Hematopoietic multipotent progenitor cell treated with erythropoietin and hydrocortisone succinate and interleukin-3 and kit ligand, for 6 days (in vitro differentiated cells): ENCODE measurements around the gene FAT1.

ENCODE experiments used
- DNase-seq: peaks from one replicate; pipeline ENCODE4 v3.0.0-alpha.2; 2015

Gene FAT1

DNA sequence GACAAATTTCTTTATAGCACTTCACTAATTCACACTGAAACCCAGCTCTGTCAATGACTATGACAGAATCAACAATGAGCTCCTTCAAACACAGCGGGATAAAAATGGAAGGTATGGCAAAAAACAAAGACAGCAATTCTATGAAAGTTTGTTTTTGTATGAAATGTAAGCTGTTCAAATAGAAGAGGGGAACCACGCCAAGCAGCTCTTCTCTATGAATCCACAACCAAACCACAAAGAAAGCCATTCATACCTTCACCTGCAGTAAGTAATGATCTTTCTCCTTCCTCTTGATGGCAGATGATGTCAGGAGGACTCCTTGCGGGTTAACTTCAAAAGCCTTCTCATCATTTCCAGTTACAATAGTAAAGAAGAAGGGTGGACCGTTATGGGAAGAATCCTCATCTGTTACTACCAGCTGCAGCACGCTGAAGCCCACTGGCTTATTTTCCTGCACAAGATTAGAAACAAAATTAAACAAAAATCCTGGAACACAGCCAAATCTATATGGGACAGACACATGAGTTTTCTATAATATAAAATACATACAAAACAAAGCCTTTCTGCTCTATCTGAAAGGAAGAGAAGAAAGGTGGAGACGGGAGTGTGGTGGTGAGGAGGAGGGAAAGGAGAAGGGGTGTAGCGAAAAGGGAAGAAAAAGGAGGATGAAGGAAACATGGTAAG lies 119.4 kb downstream of the FAT1 start:
- DNase-seq, result no peak

DNA sequence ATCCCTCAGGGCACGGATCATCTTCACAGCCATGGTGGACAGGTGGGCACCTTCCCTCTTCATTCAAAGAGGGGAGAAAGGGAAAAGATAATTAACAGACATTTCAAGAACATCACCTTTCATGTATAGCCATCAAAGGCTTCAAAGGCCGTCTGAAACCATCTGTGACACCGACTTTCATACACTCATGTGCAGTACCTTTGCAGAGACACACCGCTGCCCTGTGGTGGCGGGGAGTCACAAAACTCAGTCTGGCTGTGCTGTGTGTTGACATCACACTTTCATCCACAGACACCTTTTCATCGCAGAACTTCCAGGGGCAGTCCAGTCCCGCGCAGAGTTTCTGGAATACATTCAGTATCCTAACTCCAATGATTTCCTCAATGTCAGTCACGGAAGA lies 120.7 kb downstream of the FAT1 start:
- DNase-seq, result no peak

DNA sequence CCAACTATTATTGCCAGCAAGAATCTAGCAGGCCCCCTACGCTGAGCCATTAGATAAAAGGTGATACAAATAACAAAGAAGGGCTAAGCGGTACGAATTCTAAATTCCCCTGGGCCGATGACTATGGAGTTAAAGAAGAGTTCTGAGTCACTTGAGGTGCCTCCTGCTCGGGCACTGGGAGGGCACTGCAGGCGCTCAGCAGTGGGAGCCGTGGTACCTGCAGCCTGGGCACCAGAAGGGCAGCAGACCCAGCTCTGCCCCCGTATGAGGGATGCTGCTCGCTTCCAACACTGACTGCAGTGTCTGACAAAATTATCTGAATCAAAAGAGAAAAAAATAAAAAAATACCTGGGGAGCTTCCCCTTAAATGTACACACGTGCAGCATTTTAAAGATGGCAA lies 124.2 kb downstream of the FAT1 start:
- no peak for DNase-seq

DNA sequence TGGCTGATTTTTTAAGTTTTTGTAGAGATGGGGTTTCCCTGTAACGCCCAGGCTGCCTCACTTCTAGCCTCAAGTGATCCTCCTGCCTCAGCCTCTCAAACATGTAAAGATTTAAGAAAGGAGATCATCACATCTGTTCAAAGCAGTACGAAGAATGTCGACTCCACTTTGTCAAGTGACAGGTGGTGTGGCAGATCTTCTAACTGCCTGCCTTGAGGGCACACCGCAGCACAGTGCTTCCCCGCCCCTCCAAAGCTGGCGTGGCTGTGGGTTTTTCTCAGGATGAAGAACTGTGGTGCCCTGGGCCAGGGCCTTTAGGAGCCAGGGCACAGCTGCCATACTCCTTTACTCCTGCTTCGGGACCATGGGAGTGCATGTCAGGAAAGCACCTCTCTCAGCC lies 125.0 kb downstream of the FAT1 start:
- no peak for DNase-seq

DNA sequence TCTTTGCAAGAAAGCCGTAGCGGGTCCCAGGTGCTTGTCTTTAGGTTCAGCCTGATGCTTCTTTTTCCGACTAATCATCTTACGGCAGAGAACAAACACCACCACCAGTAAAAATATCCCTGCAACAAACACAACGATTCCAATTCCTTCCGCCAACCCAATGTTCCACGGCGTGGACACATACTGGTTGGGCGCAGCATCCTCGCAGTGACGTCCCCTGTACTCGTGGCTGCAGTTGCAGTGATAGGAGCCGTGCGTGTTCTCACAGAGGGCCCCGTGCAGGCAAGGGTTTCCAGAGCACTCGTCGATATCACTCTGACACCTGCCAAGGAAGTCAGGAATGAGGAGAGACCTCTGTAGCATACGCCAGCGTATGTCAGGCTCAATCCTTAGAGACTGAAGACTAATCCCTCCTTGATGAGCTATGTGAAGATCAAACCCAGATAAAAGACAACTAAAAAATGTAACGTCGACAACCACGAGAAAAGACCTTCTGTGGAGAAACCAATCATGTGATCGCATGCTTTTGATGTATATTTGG lies 126.7 kb downstream of the FAT1 start:
- DNase-seq, result no peak

DNA sequence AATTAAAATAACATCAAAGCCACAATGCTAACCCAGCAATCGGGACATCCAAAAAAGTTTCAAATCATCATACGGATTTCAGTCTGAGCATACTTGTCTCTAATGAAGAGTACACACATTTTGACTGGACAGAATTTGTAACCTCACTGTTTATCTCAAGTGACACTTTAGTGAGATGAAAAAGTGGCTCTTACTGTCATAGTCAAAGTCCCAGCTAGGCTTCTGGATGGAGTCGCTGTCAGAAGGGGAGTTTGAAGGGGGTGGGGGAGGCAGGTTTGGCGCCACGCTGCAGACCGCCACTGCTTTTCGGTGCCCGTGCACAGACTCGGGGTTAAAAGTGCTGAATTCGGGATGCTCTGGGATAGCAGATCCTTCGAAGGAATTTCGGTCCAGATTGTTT lies 127.3 kb downstream of the FAT1 start:
- DNase-seq, result no peak

DNA sequence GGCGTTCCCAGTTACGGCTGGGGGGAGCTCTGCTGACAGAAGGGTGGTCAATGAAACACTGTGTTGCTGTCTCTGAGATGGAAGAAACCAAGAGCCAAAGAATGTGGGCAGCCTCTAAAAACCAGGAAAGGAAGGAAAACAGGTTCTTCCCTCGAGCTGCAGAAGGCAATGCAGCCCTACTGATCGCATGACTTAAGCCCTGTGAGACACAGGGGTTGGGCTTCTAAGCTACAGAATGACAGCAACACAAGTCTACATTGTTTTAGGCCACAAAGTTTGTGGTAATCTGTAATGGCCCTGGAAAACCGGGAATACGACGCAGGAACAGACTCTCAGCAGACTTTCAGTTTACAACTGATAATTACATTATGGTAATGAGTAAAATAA lies 130.1 kb downstream of the FAT1 start:
- DNase-seq, result no peak

DNA sequence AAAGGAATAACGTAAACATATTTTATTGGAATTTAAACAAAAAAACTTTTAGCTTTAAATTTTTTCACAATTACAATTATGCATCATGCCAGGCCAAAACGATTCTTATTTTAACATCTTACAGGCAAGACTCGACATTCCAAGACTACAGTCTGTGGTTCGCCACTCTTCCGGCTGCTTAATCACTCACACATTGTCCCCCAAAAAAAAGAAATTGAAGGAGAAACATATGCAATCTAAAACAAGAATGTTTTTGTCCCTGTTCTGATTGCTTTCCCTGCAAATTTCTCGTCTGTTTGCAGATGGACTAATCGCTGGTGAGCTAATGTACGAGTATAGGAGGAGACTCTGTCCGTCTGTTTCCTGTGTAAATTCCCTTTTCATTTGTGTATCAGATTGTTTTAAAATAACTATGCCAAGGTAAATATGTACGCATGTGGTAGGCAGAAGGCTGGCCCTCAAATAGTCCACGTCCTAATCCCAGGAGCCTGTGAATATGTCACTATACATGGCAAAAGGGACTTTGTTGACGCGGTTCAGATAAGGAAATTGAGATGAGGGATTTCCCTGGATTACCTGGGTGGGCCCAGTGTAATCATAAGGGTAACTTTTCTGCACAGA lies 130.6 kb downstream of the FAT1 start:
- DNase-seq, result no peak

DNA sequence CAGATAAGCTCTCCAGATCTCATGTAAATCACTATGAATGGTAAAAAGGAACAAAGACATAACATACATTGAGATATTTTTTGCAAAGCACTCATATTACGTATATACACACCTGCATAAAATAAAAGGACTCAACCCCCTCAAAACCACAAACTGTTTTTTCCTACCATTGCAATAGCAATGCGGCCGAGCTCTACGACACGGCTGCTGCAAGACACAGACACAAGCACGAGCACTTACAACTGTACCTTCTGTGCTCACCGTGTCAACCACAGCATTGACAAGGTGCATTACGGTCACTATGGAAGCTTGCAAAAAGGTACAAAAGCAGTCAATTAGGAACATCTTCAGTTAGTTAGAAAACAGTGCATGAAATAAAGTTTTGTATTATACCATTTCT lies 131.2 kb downstream of the FAT1 start:
- no peak for DNase-seq

DNA sequence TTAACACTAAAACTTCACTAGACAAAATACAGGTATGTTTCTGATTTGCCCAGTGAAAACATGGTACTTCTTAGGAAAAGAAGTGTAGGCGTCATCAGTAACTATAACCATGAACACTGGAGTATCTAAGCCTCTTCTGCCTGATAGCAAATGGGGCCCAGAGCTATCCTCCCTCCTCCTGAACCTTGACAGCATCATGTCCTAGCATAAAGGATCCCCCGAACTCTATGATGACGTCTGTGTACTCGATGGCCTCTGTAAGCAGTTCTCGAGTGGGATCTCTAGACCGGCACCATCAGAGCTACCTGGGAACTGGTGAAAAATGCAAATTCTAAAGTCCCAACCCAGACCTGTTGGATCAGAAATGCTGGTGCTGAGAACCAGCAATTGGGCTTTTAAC lies 132.0 kb downstream of the FAT1 start:
- DNase-seq, result no peak

DNA sequence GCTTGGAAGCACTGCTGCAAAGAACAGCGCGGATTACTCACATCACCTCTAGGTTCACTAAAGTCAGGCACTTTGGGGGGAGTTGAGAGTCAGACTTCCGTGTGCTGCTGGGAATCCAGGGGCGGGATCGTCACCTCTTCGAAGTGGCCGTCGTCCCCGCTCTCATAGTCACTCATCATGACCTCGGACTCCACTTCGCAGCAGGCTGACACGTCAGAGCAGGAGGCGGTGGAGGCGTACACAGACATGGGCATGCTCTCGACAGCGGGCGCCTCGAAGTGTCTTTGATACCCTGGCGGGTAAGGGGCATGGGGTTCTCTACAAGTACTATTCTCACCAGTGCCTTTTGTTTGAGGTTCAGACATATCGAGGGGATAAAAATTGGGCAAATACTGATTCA lies 135.2 kb downstream of the FAT1 start:
- DNase-seq, result no peak

DNA sequence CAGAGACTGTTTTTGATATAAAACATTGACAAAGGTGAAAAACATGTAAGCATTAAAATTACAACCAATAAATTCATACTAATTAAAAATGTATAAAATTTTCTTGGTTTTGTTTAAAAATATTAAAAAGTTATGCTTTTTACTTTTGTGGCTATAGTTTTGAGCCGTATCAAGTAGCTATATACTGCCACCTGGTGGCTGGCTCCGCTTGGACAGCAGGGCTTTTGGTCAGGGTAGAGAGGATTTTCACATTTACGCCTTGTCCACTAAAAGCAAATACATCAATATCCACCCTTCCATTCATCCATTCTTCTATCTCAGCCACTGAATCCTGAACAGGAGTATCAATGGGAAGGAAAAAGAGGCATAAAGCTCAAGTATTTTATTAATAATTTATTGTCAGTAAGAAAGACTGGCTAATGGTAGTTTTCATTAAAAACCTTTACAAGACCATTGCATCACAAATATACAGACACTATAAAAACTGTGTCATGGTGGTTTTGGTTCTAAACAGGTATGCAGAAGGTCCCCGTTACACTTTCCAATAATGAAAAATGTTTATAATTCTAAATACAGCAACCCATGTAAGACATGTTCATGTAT lies 136.1 kb downstream of the FAT1 start:
- peak; percentile 71 for DNase-seq

DNA sequence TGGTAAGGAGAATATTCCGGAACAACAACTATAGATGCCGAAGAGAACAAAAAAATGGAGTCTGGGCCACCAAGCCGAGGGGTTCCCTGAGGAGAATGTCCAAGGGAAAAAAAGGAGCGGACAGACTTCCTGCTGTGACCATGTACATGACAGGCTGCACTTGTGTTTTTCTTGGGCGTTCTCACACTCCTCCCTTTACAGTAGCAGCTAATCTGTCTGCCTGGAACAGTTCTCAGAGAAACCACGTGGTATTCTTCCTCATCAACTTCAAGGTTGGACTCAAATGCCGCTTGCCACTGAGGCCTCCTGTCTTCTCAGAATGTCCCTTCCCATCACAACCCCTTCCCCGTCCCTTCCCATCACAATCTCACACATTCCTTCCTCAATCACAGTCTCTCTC lies 137.5 kb downstream of the FAT1 start:
- DNase-seq, result no peak

DNA sequence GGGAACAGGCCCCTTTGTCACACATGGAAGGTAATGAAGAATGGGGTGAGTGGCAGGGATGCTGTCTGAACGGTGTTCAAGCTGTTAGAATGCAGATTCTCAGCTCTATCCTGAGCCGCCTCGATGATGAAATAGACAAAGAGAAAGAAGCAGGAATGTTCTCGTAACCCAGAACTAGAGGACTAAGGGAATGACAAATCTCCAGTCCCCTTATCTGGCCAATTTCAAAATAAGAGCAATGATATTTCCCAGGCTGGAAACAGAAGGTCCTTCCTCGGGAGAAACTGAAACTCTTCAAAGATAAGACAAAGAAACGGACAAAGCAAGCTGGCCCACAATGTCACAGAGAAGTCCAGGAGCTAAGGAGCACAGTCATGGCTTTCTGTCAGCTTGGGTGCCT lies 138.7 kb downstream of the FAT1 start:
- no peak for DNase-seq

DNA sequence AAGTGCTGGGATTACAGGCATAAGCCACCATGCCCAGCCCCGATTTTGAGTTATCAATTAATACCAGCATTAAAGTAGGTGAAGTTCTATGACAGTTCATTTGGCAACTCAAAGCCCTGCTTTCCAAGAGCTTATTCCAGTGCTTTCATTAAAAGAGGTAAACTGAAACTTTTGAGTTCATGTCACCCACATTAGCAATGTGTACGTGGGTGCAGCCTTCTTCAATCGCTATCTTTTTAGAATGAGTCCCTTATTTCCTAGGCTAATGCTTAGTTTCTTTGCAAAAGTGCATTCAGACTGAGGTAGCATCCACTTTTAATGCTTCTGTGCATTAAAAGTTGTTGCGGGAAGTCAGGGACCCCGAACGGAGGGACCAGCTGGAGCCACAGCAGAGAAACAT lies 142.2 kb downstream of the FAT1 start:
- DNase-seq, result no peak

DNA sequence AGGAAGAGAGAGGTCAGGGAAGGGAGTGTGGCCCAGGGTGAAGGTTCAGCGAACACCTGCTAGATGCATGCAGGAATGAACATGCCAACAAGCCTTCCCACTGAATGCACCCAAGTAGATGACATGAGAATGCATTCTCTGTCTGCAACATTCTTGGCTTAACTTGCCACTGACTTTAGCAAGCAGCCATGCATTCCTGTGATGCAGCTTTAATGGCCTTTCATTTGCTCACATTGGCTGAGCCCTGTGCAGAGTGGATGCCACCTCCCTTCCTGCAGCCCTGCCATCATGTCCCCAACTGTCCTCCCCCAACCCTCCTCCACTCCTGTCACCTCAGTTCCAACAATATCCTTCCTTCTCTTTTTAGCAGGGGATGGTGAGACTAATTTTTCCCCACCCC lies 143.0 kb downstream of the FAT1 start:
- no peak for DNase-seq

DNA sequence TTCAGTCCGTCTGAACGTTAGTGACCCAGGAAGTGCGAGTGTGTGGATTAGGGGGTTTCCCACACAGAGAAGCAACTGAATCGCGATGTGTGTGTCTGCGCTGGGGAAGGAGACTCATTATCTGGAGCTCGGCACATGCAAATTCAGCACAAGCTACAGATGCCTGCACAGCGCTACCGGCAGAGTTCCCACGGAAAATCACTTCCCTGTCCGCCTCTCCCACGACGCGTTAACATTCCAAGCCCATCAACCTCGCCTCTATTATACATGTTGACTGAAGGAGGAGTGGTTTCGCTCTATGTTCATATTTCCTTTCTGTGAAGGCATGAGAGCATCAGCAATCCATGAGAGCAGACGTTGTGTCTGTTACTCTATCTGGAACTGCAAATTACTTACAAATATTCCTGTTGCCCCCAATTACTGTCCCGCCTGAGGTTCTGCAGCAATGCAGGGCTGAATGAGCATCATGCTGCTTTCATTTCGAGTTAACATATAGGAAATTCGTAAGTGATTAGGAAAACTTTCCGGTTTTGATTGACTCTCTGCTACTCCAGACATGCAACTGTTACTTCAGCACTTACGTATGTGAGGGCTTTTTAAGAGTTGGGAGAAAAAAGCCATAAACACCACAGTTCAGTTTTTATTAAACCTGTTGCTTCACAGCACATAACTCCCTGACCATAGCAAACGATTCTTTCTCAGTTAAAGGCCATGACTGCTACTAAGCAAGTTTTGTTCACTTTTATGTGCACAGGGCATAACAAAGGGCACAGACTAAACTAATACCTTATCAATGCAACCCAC lies 153.3 kb downstream of the FAT1 start:
- no peak for DNase-seq

DNA sequence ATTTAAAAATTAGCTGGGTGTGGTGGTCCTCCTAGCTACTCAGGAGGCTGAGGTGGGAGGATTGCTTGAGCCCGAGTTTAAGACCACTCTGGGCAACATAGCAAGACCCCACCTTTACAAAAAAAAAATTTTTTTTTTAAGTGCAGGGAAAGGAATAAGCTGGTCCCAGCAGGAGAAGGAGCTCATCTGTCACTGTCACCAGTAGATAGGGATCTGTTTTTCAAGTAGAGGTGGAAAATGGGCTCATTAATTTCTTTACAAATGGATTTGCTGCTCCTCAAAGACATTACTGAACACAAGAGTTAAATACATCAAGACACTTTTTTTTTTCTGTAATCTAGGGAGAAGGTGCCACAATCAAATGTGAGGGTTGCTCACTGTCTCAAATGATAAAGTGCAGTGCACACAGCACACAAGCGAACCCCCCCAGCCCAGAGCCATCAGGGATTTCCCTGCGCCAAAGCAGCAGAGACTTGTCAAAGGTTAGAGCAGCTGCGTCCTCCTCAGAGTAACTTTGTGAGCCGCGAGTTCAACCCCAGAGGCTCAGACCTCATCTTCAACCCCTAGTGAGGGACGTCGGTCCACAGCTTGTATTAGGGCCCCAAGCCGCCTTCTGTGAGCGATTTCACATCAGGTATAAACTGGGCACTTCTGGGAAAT lies 154.0 kb downstream of the FAT1 start:
- DNase-seq, result no peak

DNA sequence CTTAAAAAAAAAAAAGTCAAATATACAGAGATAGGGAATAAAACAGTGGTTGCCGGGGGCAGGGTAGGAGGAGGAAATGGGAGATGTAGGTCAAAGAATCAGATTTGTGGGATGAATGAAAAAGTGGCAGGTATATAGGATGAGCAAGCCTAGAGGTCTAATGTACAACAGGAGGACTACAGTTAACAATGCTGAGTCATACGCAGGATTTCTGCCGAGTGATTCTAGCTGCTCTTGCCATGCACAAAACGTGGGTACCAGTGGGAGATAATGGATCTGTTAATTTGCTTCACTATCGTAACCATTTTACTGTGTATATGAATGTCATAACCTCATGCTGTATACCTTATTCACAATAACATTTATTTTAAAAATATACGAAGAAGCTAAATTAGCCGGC lies 157.6 kb downstream of the FAT1 start:
- DNase-seq, result no peak

DNA sequence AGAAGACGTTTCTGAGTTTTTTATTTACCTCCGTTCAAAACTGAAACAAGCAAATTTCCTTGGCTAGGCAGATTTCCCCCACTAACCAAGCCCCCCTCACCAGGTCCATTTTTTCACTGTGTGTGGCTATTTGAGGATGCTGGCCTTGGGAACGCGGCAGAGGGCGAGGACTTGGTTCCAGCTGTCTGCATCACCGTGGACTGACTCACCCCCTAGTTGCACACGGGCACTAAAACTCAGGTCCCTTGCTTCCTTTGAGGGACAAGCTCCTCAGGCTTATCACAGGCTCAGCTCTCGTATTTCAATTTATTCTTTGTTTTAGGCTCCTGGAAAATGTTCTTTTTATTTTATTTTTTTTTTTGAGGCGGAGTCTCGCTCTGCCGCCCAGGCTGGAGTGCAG lies 159.9 kb downstream of the FAT1 start:
- DNase-seq, result no peak

DNA sequence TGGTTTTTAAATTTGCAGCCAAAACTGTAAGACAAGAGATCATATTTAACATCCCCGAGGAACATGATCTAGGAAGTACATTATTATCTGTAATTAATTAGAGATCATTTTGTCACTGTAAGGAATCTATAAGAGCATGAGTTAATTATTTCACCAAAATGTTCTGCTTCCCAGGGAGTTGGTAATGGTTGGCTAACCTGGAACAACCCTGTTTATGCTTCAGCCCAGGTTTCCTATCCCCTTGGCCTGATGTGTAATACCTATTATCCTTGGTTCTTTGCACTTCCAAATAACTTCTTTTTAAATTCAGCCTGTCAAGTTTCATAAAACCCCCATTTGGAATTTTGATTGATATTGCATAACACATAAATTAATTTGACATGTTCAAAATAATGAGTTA lies 161.9 kb downstream of the FAT1 start:
- no peak for DNase-seq

DNA sequence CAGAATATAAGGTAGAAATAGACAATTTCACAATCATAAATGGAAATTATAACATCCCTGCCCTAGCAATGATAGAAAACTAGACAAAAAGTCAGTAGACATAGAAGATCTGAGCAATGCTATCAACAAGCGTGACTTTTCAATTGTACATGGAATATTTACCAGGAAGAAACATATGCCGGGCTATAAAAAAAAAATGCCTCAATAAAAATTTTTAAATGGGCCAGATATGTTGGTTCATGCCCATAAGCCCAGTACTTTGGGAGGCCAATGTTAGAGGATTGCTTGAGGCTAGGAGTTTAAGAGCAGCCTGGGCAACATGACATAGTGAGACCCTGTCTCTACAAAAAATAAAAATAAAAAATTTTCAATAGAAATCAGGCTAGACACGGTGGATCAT lies 163.0 kb downstream of the FAT1 start:
- no peak for DNase-seq

DNA sequence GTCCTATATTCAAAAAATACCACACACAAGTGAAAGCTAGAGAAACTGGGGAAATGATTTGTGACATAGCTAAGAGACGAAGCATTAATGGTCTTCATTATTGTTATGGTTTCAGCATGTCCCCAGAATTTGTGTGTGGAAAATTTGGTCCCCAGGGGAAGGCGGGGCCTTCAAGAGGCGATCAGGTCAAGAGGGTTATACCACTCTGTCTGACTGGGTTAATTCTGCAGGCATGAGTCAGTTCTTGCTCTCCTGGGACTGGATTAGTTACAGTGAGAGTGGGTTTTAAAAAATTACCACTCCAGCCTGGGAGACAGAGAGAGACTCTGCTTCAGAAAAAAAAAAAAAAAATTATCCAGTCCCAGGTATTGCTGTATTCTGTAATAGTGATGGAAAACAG lies 166.2 kb downstream of the FAT1 start:
- DNase-seq, result no peak
